Measurements from ENCODE around the gene MAPKAP1.
A peak's percentile ranks its signal among the peaks of the same experiment; 100 is the strongest.

MAPKAP1 gene

GRCh38 chr9:125642311-125642710 lies 64.7 kb downstream of the MAPKAP1 start:
- DNase-seq (ENCODE audit: low spot score): no peak

GRCh38 chr9:125639057-125639456 lies 68.0 kb downstream of the MAPKAP1 start:
- no peak for DNase-seq (ENCODE audit: low spot score)

GRCh38 chr9:125638239-125639045 lies 68.6 kb downstream of the MAPKAP1 start:
- no peak for DNase-seq (ENCODE audit: low spot score)

GRCh38 chr9:125637241-125637640 lies 69.8 kb downstream of the MAPKAP1 start:
- DNase-seq (ENCODE audit: low spot score): no peak

GRCh38 chr9:125635888-125636287 lies 71.1 kb downstream of the MAPKAP1 start:
- no peak for DNase-seq (ENCODE audit: low spot score)

GRCh38 chr9:125634040-125634717 lies 72.8 kb downstream of the MAPKAP1 start:
- no peak for DNase-seq (ENCODE audit: low spot score)

- DNase-seq (ENCODE audit: low spot score): no peak
These were observed 73.8 kb downstream of the MAPKAP1 start for GRCh38 chr9:125633116-125633745.

GRCh38 chr9:125632321-125633115 lies 74.5 kb downstream of the MAPKAP1 start:
- DNase-seq (ENCODE audit: low spot score): no peak

- peak; percentile 42 for DNase-seq (ENCODE audit: low spot score)
These were observed 75.5 kb downstream of the MAPKAP1 start for GRCh38 chr9:125631391-125632085.

- no peak for DNase-seq (ENCODE audit: low spot score)
These were observed 76.6 kb downstream of the MAPKAP1 start for GRCh38 chr9:125630436-125630835.

- DNase-seq (ENCODE audit: low spot score): no peak
These were observed 77.6 kb downstream of the MAPKAP1 start for GRCh38 chr9:125629446-125629845.

- no peak for DNase-seq (ENCODE audit: low spot score)
These were observed 80.8 kb downstream of the MAPKAP1 start for GRCh38 chr9:125626187-125626586.

GRCh38 chr9:125621170-125621569 lies 85.8 kb downstream of the MAPKAP1 start:
- DNase-seq (ENCODE audit: low spot score): no peak

GRCh38 chr9:125620216-125620615 lies 86.8 kb downstream of the MAPKAP1 start:
- no peak for DNase-seq (ENCODE audit: low spot score)

GRCh38 chr9:125617087-125617486 lies 89.9 kb downstream of the MAPKAP1 start:
- no peak for DNase-seq (ENCODE audit: low spot score)

GRCh38 chr9:125613141-125613540 lies 93.9 kb downstream of the MAPKAP1 start:
- DNase-seq (ENCODE audit: low spot score): no peak

- no peak for DNase-seq (ENCODE audit: low spot score)
These were observed 94.4 kb downstream of the MAPKAP1 start for GRCh38 chr9:125612616-125613015.

GRCh38 chr9:125611121-125611765 lies 95.8 kb downstream of the MAPKAP1 start:
- no peak for DNase-seq (ENCODE audit: low spot score)

- no peak for DNase-seq (ENCODE audit: low spot score)
These were observed 97.3 kb downstream of the MAPKAP1 start for GRCh38 chr9:125609744-125610143.

GRCh38 chr9:125608489-125609224 lies 98.4 kb downstream of the MAPKAP1 start:
- DNase-seq (ENCODE audit: low spot score): no peak
